NCI-H2081 (cell line): ENCODE results near the gene HMGCR.

Source experiments
- DNase-seq, 2 experiments: peaks; one replicate each; lab custom pipeline; 2025; lab: John Stamatoyannopoulos, UW

HMGCR gene

DNA sequence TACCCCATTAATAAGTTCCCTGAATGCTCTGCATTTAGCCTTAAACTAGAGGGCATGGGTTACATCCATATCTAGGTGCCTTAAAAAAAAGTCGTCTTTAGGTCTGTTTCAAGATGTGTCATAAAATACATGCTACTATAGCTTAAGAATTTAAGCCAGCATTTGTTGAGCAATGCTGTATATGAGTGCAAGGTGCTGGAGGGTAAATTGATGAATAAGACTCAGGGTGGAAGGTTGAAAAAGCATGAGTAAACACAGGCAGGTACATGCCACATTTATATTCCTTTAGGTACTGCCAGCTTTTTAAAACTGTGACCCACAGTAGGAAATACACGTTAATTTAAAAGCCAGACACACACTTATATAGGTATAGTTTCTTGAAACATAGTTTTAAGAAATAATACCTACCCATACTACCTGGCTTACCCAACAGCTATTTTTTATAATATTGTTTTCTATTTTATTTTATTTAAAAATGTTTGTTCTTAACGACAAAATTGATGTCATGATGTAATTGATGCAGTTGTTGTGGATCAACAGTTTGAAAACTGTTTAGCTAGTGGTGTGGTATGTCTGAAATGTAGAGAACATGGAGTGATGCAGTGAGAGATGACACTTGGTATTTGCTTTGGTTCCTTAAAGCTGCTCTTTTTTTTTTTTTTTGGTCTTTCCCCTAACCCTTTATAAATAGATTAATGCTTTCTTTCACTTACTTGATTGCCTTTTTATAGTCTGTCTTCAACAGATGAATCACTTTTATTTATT is 3.9 kb downstream of the HMGCR start:
- DNase-seq: no peak

DNA sequence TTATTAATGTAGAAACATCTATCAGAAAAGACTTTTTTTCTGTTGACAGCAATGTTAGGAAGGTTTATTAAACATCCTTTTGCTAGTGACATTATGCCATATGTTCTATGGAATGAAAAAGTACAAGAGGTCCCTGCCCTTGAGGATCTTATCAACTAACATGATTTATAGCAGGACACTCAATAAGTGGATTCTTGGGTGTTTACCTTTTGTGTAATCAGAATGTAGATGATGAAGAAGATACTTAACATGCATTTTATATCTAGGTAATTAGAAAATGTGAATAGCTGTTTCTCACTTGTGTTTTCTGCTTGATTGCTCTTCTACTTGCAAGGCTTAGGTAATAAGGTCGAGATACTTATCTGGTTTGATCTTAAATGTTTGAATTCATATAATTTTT is 4.9 kb downstream of the HMGCR start:
- DNase-seq: no peak

DNA sequence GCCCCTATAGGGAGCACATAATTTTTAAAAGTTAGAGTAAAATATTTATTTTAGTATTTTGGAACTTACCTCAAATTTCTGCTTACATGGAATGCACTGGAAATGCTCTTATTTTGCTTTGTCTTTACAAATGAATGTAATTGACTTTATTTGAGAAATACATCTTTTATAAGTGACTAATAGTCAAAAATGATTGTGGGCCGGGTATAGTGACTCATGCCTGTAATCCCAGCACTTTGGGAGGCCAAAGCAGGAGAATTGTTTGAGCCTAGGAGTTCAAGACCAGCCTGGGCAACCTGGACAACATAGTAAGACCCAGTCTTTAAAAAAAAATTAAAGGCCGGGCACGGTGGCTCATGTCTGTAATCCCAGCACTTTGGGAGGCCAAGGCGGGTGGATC is 5.8 kb downstream of the HMGCR start:
- no peak for DNase-seq

DNA sequence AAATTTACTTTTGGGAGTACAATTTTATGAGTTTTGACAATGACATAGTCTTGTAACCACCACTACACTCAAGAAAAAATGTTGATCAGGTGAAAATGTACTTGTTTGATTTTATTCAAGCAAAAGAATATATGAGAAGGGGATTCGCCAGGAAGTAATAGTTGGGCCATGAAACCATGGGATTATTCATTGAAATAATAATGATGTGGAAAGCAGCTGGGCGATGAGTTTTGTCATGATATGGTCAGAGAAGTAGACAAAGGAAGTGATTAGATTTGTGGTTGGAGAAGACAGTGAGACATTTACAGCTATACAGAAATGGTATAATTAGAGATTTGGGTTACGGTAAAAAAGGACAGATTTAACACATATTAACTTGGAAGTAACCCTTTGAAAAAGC is 11.2 kb downstream of the HMGCR start:
- DNase-seq: no peak

- DNase-seq: no peak
Measured at GRCh38 chr5:75349663-75350062, 12.6 kb downstream of the HMGCR start.

DNA sequence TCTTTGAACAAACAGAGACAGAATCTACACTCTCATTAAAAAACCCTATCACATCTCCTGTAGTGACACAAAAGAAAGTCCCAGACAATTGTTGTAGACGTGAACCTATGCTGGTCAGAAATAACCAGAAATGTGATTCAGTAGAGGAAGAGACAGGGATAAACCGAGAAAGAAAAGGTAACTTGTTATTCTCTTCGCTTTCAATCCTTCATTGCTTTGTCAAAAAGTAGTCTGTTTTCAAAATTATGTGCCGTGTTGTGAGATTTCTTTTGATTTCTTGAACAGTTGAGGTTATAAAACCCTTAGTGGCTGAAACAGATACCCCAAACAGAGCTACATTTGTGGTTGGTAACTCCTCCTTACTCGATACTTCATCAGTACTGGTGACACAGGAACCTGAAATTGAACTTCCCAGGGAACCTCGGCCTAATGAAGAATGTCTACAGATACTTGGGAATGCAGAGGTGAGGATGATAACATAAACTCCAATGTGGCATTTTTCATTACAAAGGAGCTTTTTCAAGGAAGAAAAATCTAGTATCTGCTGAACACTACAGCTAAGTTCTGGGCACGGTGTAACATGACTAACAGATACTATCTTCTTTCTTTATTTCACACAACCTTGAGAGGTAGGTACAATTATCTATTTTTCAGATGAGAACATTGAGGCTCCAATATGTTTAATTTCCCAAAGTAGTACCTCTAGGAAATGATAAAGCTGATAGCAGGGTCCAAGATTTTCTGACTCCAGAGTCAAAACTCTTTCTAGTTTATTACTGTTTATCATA is 14.3 kb downstream of the HMGCR start:
- no peak for DNase-seq

DNA sequence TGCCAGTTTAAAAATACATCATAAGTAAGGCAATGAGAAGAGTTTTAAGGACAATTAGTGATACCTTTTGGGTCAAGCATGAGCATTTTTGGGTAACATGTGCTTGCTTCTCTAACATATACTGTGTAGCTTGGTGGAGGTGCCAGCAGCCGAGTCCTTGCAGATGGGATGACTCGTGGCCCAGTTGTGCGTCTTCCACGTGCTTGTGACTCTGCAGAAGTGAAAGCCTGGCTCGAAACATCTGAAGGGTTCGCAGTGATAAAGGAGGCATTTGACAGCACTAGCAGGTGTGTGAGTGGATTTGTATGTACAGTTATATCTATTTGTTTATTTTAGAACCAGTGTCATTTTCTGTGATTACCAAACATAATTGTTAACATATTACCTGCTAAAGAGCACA is 18.2 kb downstream of the HMGCR start:
- DNase-seq: peak in 1 of 2 experiments; percentile 38

DNA sequence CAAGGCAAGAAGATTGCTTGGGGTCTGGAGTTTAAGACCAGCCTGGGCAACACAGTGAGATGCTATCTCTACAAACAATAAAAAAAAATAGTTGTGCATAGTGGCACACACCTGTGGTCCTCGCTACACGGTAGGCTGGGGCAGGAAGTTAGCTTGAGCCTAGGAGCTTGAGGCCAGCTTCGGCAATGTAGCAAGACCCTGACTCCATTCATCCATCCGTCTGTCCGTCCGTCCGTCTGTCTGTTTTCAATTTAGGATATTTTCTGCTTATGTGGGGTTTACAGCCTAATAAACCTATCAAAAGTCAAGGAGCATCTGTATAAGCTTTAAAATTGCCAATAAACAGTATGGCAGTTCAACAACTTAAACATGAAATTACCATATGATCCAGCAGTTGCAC is 19.7 kb downstream of the HMGCR start:
- DNase-seq: no peak

GRCh38 chr5:75358117-75358516 is 21.1 kb downstream of the HMGCR start:
- no peak for DNase-seq

DNA sequence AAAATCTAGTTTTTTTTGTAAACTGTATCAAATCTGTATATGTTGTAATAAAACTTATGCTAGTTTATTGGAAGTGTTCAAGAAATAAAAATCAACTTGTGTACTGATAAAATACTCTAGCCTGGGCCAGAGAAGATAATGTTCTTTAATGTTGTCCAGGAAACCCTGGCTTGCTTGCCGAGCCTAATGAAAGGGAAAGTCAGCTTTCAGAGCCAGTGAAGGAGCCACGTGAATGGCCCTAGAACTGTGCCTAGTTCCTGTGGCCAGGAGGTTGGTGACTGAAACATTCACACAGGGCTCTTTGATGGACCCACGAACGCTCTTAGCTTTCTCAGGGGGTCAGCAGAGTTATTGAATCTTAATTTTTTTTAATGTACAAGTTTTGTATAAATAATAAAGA is 24.3 kb downstream of the HMGCR start:
- DNase-seq: no peak

- no peak for DNase-seq
Measured at GRCh38 chr5:75362474-75362975, 25.5 kb downstream of the HMGCR start.

DNA sequence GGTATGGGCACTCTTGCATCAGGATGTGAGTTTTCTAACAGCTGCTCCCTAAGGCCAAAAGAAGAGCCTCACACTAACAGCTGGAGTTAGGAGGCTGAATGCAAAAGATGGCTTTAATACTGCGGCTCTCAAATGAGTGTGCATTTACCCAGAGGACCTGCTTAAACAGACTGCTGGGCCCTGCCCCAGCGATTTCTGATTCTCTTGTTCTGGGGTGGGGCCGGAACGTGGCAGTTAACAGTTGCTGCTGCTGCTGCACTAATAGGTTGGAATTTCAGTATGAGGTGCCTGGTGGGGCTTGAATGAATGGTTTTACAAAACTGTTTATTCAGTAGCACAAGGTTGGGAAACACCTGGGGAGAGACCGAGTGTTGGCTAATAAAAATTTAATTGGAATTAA is 26.1 kb downstream of the HMGCR start:
- DNase-seq: no peak

- peak in 1 of 2 experiments; percentile 13 for DNase-seq
Measured at GRCh38 chr5:75363726-75364495, 26.9 kb downstream of the HMGCR start.

DNA sequence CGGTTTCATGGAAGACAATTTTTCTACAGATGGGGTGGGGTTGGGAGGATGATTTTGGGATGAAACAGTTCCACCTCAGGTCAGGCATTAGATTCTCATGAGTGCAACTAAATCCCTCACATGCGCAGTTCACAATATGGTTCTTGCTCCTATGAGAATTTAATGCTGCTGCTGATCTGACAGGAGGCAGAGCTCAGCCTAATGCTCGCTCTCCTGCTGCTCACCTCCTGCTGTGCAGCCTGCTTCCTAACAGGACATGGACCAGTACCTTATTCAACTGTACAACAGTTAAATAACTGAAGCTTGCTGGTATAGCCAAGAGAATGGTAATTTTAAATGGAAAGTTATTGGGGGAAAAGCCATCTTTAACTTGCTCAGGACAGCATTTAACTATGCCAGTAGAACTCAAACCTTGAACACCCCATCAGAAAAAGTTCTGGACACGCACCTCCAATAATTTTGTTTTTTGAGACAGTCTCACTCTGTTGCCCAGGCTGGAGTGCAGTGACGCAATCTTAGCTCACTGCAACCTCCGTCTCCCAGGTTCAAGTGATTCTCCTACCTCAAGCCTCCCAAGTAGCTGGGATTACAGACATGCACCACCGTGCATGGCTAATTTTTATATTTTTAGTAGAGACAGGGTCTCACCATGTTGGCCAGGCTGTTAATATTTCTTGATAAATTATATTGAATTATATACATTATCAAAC is 27.7 kb downstream of the HMGCR start:
- no peak for DNase-seq

DNA sequence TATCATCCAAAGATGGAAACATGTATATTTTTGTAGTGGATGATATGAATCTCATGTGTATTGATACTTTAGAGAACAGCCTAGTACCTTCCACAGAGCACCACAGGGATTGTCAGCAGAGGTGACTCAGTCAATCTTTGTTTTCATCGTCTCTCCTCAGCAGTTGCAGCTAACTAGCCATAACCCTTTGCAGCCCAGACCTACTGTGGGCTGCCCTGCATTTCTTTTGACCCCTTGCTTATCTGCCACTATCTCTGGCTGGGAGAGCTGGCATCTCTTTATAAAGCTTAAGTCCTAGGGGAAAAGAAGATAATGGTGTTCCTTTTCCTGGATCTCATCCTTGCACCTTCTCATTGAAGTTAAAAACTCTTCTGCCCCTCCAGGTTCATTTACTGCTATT is 28.7 kb downstream of the HMGCR start:
- no peak for DNase-seq

- no peak for DNase-seq
Measured at GRCh38 chr5:75366787-75367186, 29.8 kb downstream of the HMGCR start.

DNA sequence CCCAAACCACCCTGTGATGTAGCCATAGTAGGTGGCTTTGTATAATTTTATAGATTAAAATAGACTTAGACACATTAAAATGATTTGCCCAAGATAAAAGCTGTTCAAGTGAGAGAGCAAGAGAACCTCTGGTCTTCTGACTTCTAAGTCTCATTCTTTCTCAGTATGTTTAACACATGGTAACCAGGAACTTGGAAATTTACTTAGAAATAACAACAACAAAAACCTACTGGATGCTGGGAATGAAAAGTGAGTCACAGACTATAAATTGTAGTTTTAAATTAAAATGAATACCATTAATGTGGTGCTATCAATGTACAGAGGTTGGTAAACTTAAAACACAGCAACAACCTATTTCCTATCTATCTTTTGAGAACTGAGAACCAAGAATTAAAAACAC is 30.4 kb downstream of the HMGCR start:
- DNase-seq: no peak

GRCh38 chr5:75368391-75368790 is 31.4 kb downstream of the HMGCR start:
- no peak for DNase-seq

DNA sequence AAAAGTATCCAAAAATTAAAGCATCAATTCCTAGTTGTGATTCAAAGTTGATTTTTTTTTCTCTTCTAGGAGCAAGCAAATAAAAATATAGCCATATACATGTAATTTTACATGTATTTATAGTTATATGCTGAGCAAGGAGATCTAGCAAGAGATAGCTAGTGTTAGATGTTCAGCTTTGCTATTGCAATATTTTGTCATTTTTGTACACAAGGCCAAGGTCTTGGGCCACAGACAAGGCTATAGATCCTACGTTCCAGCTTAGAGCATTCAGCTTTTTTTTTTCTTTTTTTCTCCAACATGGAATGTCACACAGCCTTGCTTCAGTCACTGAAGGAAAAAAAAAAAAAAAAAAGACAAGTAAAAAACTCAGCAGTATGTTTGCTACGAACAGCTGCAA is 36.8 kb downstream of the HMGCR start:
- DNase-seq: no peak

GRCh38 chr5:75374394-75374814 is 37.4 kb downstream of the HMGCR start:
- no peak for DNase-seq

- no peak for DNase-seq
Measured at GRCh38 chr5:75375414-75375813, 38.4 kb downstream of the HMGCR start.

- no peak for DNase-seq
Measured at GRCh38 chr5:75380099-75380498, 43.1 kb downstream of the HMGCR start.
